GM18951 (cell line): Measurements from ENCODE around the gene OSBPL3.

Experiments
- POLR2A ChIP-seq: IDR thresholded peaks from 4 replicates; pipeline ENCODE4 v1.6.1; 2011; ENCODE audit warnings: mild to moderate bottlenecking; ENCODE audit not compliant: insufficient read length, insufficient read depth; ENCODE audit errors: extremely low read depth
- in situ Hi-C: fragments of 300-500 bp; cut with MboI; formaldehyde crosslinking; loops from one replicate; pipeline ENCODE4 v1.12.0; 2022; ENCODE audit warnings: low sequenced_read_pairs, mixed read lengths, inconsistent platforms; ENCODE audit not compliant: unreplicated experiment

The OSBPL3 gene

GRCh38 chr7:24835643-24836042 lies 144.3 kb downstream of the OSBPL3 start:
- in situ Hi-C loops: loop anchor here (5.0 kb wide), 1 partner anchor 147 kb away; the partner anchor contains the start of gene OSBPL3
- no peak for TF ChIP-seq POLR2A

GRCh38 chr7:24834128-24834798 lies 145.7 kb downstream of the OSBPL3 start:
- no peak for TF ChIP-seq POLR2A
- in situ Hi-C loops: no loop called here

GRCh38 chr7:24833549-24833948 lies 146.4 kb downstream of the OSBPL3 start:
- no peak for TF ChIP-seq POLR2A
- in situ Hi-C loops: no loop called here

- TF ChIP-seq POLR2A: no peak
- in situ Hi-C loops: no loop called here
Measured at GRCh38 chr7:24831240-24831639, 148.7 kb downstream of the OSBPL3 start.

- in situ Hi-C loops: no loop called here
- TF ChIP-seq POLR2A: no peak
Measured at GRCh38 chr7:24830440-24831050, 149.4 kb downstream of the OSBPL3 start.

- TF ChIP-seq POLR2A: no peak
- in situ Hi-C loops: no loop called here
Measured at GRCh38 chr7:24829787-24830186, 150.2 kb downstream of the OSBPL3 start.

GRCh38 chr7:24828891-24829661 lies 150.9 kb downstream of the OSBPL3 start:
- in situ Hi-C loops: no loop called here
- no peak for TF ChIP-seq POLR2A

- no peak for TF ChIP-seq POLR2A
- in situ Hi-C loops: no loop called here
Measured at GRCh38 chr7:24827589-24827988, 152.4 kb downstream of the OSBPL3 start.

- in situ Hi-C loops: no loop called here
- no peak for TF ChIP-seq POLR2A
Measured at GRCh38 chr7:24827027-24827426, 153.0 kb downstream of the OSBPL3 start.

- TF ChIP-seq POLR2A: no peak
- in situ Hi-C loops: no loop called here
Measured at GRCh38 chr7:24826662-24827020, 153.3 kb downstream of the OSBPL3 start.

GRCh38 chr7:24825931-24826661 lies 153.9 kb downstream of the OSBPL3 start:
- TF ChIP-seq POLR2A: no peak
- in situ Hi-C loops: no loop called here

GRCh38 chr7:24825381-24825794 lies 154.6 kb downstream of the OSBPL3 start:
- in situ Hi-C loops: no loop called here
- no peak for TF ChIP-seq POLR2A

GRCh38 chr7:24824896-24825295 lies 155.1 kb downstream of the OSBPL3 start:
- TF ChIP-seq POLR2A: no peak
- in situ Hi-C loops: no loop called here
